Fibroblast of lung (primary cell): Measurements from ENCODE around the gene LY9. TPM values are rescaled to one million over a fixed set of nuclear protein-coding genes. Genes with fewer than 3 reads are reported as not detected.

Experiments used
- DNase-seq, 2 donors: peaks; one replicate each; pipeline versions ENCODE4 v3.0.0 to v3.0.0-alpha.2; 2010; ENCODE audit warnings: low read depth in 2 of 2
- H2AFZ ChIP-seq: 2 replicates; pipeline ENCODE4 v1.5.1; 2012; ENCODE audit warnings: low read length, control low read depth, inconsistent platforms
- H3K27ac ChIP-seq: 2 replicates; pipeline ENCODE4 v1.5.1; 2011; ENCODE audit warnings: low read length, control low read depth; ENCODE audit not compliant: insufficient read depth
- H3K27me3 ChIP-seq: 2 replicates; pipeline ENCODE4 v1.5.1; 2011; ENCODE audit warnings: mild to moderate bottlenecking, low read length; ENCODE audit not compliant: control insufficient read depth, insufficient read depth
- H3K36me3 ChIP-seq: 2 replicates; pipeline ENCODE4 v1.5.1; 2011; ENCODE audit warnings: low read length; ENCODE audit not compliant: control insufficient read depth, insufficient read depth
- H3K4me1 ChIP-seq: 2 replicates; pipeline ENCODE4 v1.5.1; 2011; ENCODE audit warnings: low read length; ENCODE audit not compliant: control insufficient read depth, insufficient read depth; ENCODE audit errors: extremely low read depth
- H3K4me2 ChIP-seq: 2 replicates; pipeline ENCODE4 v1.5.1; 2011; ENCODE audit warnings: low read length, control low read depth; ENCODE audit not compliant: insufficient read depth; ENCODE audit errors: extremely low read depth
- H3K4me3 ChIP-seq, 4 experiments: fragments of 200-600 bp in 1 of 4; sonication (generic) in 1 of 4; replicated peaks in 1 of 4; 2 replicates each; pipeline ENCODE4 v1.5.1; 2011 to 2016; ENCODE audit warnings: low read length in 4 of 4, low read depth in 3 of 4, mild to moderate bottlenecking in 3 of 4, control low read depth in 2 of 4, inconsistent platforms in 1 of 4, mixed read lengths in 1 of 4; ENCODE audit not compliant: insufficient read depth in 1 of 4; ENCODE audit errors: control extremely low read depth in 1 of 4
- H3K79me2 ChIP-seq: 2 replicates; pipeline ENCODE4 v1.5.1; 2012; ENCODE audit warnings: mild to moderate bottlenecking, low read length, inconsistent platforms; ENCODE audit not compliant: control insufficient read depth, insufficient read depth
- H3K9ac ChIP-seq: 2 replicates; pipeline ENCODE4 v1.5.1; 2011; ENCODE audit warnings: mild to moderate bottlenecking, low read length, control low read depth; ENCODE audit not compliant: insufficient read depth
- H3K9me3 ChIP-seq: 2 replicates; pipeline ENCODE4 v1.5.1; 2012; ENCODE audit warnings: low read depth, low read length; ENCODE audit not compliant: control insufficient read depth, insufficient read depth
- H4K20me1 ChIP-seq: 2 replicates; pipeline ENCODE4 v1.5.1; 2011; ENCODE audit warnings: low read length; ENCODE audit not compliant: control insufficient read depth, insufficient read depth; ENCODE audit errors: extremely low read depth
- CTCF ChIP-seq, 2 donors: IDR thresholded peaks in 1 of 2; conservative IDR thresholded peaks in 1 of 2; 1 replicate in 1 of 2; 2 replicates in 1 of 2; pipeline ENCODE4 v1.5.1; 2011 to 2012; ENCODE audit warnings: low read length in 2 of 2, control low read depth in 1 of 2, inconsistent platforms in 1 of 2, low read depth in 1 of 2, mild to moderate bottlenecking in 1 of 2
- EZH2 ChIP-seq: IDR thresholded peaks from 2 replicates; pipeline ENCODE4 v1.5.1; 2012; ENCODE audit warnings: low read length, control low read depth, mild to moderate bottlenecking; ENCODE audit errors: missing control alignments
- polyA plus RNA-seq, 2 donors: library from polyadenylated mRNA; depleted of rRNA in 1 of 2; stranded (reverse) in 1 of 2; unstranded in 1 of 2; fragments of >200 nt; gene quantifications; 2 replicates each; pipeline ENCODE4 v1.2.1, GENCODE V29; 2011 to 2012; ENCODE audit warnings: missing spikeins in 1 of 2
- total RNA-seq: library from RNA; depleted of rRNA; stranded (reverse); fragments of >200 nt; gene quantifications from 2 replicates; pipeline ENCODE4 v1.2.1, GENCODE V29; 2014

The LY9 gene
- total and polyA plus RNA-seq, 2 donors (not counting 1 experiment from before 2014, with no cell fraction given): not detected

DNA sequence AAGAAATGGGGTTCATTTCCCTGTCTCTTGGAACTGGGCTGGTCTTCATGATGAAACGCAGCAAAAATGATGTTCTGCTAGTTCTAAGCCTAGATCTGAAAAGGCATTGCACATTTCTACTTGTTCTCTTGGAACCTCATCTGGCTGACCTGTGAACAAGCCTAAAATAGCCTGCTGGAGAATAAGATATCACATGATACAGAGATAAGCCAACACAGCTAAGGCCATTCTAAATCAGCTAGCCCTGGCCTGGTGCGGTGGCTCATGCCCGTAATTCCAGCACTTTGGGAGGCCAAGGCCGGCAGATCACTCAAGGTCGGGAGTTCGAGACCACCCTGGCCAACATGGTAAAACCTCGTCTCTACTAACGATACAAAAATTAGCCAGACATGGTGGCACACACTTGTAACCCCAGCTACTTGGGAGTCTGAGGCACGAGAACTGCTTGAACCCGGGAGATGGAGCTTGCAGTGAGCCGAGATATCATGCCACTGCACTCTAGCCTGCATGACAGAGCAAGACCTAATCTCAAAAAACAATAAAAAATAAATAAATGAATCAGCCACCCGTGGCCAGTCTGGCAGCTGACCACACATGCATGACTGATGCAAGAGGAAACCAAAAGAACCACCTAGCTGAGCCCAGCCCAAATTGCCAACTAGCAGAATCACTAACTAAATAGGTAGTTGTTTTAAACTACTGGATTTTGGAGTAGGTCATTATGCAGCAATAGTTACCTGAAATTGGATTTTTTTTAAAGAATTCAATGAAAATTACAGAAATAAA is 48.7 kb downstream of the LY9 start:
- Histone ChIP-seq H3K9ac (no peak overlapping the region), H2AFZ (no peak overlapping the region), H3K36me3 (no peaks in the 10 kb centered on the region), H3K79me2 (no peaks in the 10 kb centered on the region), H3K27me3 (no peaks in the 10 kb centered on the region), H3K27ac (no peak overlapping the region), H3K9me3 (no peaks in the 10 kb centered on the region), H3K4me3 (no peak overlapping the region), H3K4me1 (no peaks in the 10 kb centered on the region), H4K20me1 (no peaks in the 10 kb centered on the region), H3K4me2 (no peak overlapping the region)
- TF ChIP-seq CTCF (conservative IDR thresholded peaks at IDR 0.05 in 1 of 2, IDR thresholded peaks at IDR 0.05 in 1 of 2; ENCODE audit: low read depth in 1 of 2, low read length in 2 of 2) (no peak), EZH2 (no peak)
- DNase-seq: no peak

- TF ChIP-seq CTCF (conservative IDR thresholded peaks at IDR 0.05 in 1 of 2, IDR thresholded peaks at IDR 0.05 in 1 of 2; ENCODE audit: low read depth in 1 of 2, low read length in 2 of 2) (no peak), EZH2 (no peak)
- no peak for DNase-seq
- H3K36me3 ChIP-seq: no peaks in the 10 kb centered on the region
- H3K27me3 ChIP-seq: no peaks in the 10 kb centered on the region
- no peak overlapping the region for H2AFZ ChIP-seq
- H3K9ac ChIP-seq: no peak overlapping the region
- no peak overlapping the region for H3K4me2 ChIP-seq
- no peaks in the 10 kb centered on the region for H3K79me2 ChIP-seq
- no peak overlapping the region for H3K27ac ChIP-seq
- no peaks in the 10 kb centered on the region for H3K4me1 ChIP-seq
- H3K4me3 ChIP-seq: no peak overlapping the region
- no peaks in the 10 kb centered on the region for H4K20me1 ChIP-seq
- no peaks in the 10 kb centered on the region for H3K9me3 ChIP-seq
These were observed 50.3 kb downstream of the LY9 start for GRCh38 chr1:160846281-160846680.

GRCh38 chr1:160850541-160850940 is 54.6 kb downstream of the LY9 start:
- H3K4me3 ChIP-seq: no peak overlapping the region
- DNase-seq: no peak
- no peaks in the 10 kb centered on the region for H3K36me3 ChIP-seq
- H3K9me3 ChIP-seq: no peaks in the 10 kb centered on the region
- H2AFZ ChIP-seq: no peak overlapping the region
- H4K20me1 ChIP-seq: no peaks in the 10 kb centered on the region
- no peaks in the 10 kb centered on the region for H3K4me1 ChIP-seq
- H3K27ac ChIP-seq: no peak overlapping the region
- H3K79me2 ChIP-seq: no peaks in the 10 kb centered on the region
- no peak overlapping the region for H3K4me2 ChIP-seq
- no peak for TF ChIP-seq EZH2
- TF ChIP-seq CTCF (conservative IDR thresholded peaks at IDR 0.05 in 1 of 2, IDR thresholded peaks at IDR 0.05 in 1 of 2; ENCODE audit: low read depth in 1 of 2, low read length in 2 of 2): no peak
- H3K9ac ChIP-seq: no peak overlapping the region
- H3K27me3 ChIP-seq: no peaks in the 10 kb centered on the region
